A549 treated with Hydrocortisone at 1 μM for 4 hours (cell line): ENCODE measurements around the gene A1BG. TPM values are rescaled to one million over a fixed set of nuclear protein-coding genes. Genes with fewer than 3 reads are reported as not detected.

ENCODE experiments used
- total RNA-seq: library from RNA; stranded (reverse); fragments of 200-300 nt; extraction: Qiagen RNA extraction; gene quantifications from 5 replicates; pipeline ENCODE4 v1.2.3, GENCODE V29; 2022

A1BG gene
- total RNA-seq = 5.8 to 14.5 TPM (median 12.7 TPM) in 5 replicates

GRCh38 chr19:58352760-58353671, at the start of gene A1BG:
Gene A1BG (minus strand): TSS chr19:58353492. CDS start chr19:58353437, 55 bp downstream.

GRCh38 chr19:58395220-58395978, 42.1 kb upstream of the A1BG start, which contains the start of gene RNF225:
Gene RNF225 (plus strand): TSS chr19:58395656. CDS start chr19:58396090, 434 bp downstream.

GRCh38 chr19:58386576-58387337, 33.5 kb upstream of the A1BG start, which contains the start of gene RPS5:
Gene RPS5 (plus strand): TSS chr19:58387269. CDS start chr19:58388138, 869 bp downstream.

GRCh38 chr19:58380662-58381459, 27.6 kb upstream of the A1BG start, which contains the start of gene ZNF837:
Gene ZNF837 (minus strand): TSS chr19:58381030. CDS start chr19:58369332, 11,698 bp downstream.

GRCh38 chr19:58362272-58362994, 9.1 kb upstream of the A1BG start, which contains the start of gene ZNF497:
Gene ZNF497 (minus strand): TSS chr19:58362751. CDS start chr19:58357635, 5,116 bp downstream.

GRCh38 chr19:58326914-58327726, 26.2 kb downstream of the A1BG start, which contains the start of gene ZSCAN22:
Gene ZSCAN22 (plus strand): TSS chr19:58326994. CDS start chr19:58334803, 7,809 bp downstream.

GRCh38 chr19:58305065-58305931, 48.0 kb downstream of the A1BG start, which contains the start of gene ERVK3-1:
Gene ERVK3-1 (plus strand): TSS chr19:58305377. CDS start chr19:58312169, 6,792 bp downstream.

Other genes starting within 250 kb of the A1BG start
- 2.6 to 3.3 TPM (median 3.1 TPM) in 5 replicates for gene ZNF329, start 202.7 kb downstream of the A1BG start, total RNA-seq
- gene ZNF274, start 170.4 kb downstream of the A1BG start, total RNA-seq = 14.3 to 16.5 TPM (median 14.7 TPM) in 5 replicates
- 17.7 to 20.7 TPM (median 18.4 TPM) in 5 replicates for gene ZNF544, start 124.6 kb downstream of the A1BG start, total RNA-seq
- gene ZNF8, start 74.5 kb downstream of the A1BG start, total RNA-seq = 0.89 to 1.8 TPM (median 0.97 TPM) in 5 replicates
- gene ERVK3-1, start 48.1 kb downstream of the A1BG start, total RNA-seq = 88.3 to 104 TPM (median 94.1 TPM) in 5 replicates
- gene ZSCAN22, start 26.5 kb downstream of the A1BG start, total RNA-seq = 2.2 to 3.0 TPM (median 2.5 TPM) in 5 replicates
- 0.92 to 1.5 TPM (median 1.1 TPM) in 5 replicates for gene ZNF497, start 9.3 kb upstream of the A1BG start, total RNA-seq
- gene ZNF837, start 27.5 kb upstream of the A1BG start, total RNA-seq = 0.89 to 1.7 TPM (median 1.4 TPM) in 5 replicates
- gene RPS5, start 33.8 kb upstream of the A1BG start, total RNA-seq = 2,190 to 2,596 TPM (median 2,481 TPM) in 5 replicates
- 0.08 to 0.17 TPM in 2 of 5 replicates, not detected in the others for gene RNF225, start 42.2 kb upstream of the A1BG start, total RNA-seq
- gene ZNF584, start 55.2 kb upstream of the A1BG start, total RNA-seq = 16.9 to 20.4 TPM (median 17.9 TPM) in 5 replicates
- gene ZNF132, start 86.7 kb upstream of the A1BG start, total RNA-seq = 0.08 to 0.17 TPM (median 0.13 TPM) in 5 replicates
- gene ZNF324B, start 98.1 kb upstream of the A1BG start, total RNA-seq = 5.9 to 7.6 TPM (median 6.6 TPM) in 5 replicates
- 9.1 to 11.7 TPM (median 9.8 TPM) in 5 replicates for gene ZNF324, start 113.6 kb upstream of the A1BG start, total RNA-seq
- gene ZNF446, start 122.9 kb upstream of the A1BG start, total RNA-seq = 11.4 to 13.4 TPM (median 13.0 TPM) in 5 replicates
- 20.6 to 35.2 TPM (median 29.0 TPM) in 5 replicates for gene SLC27A5, start 158.5 kb upstream of the A1BG start, total RNA-seq
- 14.9 to 20.7 TPM (median 19.4 TPM) in 5 replicates for gene ZBTB45, start 166.3 kb upstream of the A1BG start, total RNA-seq
- gene TRIM28, start 190.6 kb upstream of the A1BG start, total RNA-seq = 646 to 765 TPM (median 655 TPM) in 5 replicates
- gene CHMP2A, start 201.6 kb upstream of the A1BG start, total RNA-seq = 180 to 216 TPM (median 198 TPM) in 5 replicates
- 114 to 144 TPM (median 135 TPM) in 5 replicates for gene UBE2M, start 205.1 kb upstream of the A1BG start, total RNA-seq
- 10.8 to 15.2 TPM (median 13.2 TPM) in 5 replicates for gene MZF1, start 219.8 kb upstream of the A1BG start, total RNA-seq